Adrenal gland (tissue), 5 donors: ENCODE measurements around the gene COMT.

ENCODE experiments used
- POLR2A ChIP-seq, 2 donors: fragments of 450-650 bp; IDR thresholded peaks; one replicate each; pipeline ENCODE4 v1.6.1; 2017; ENCODE audit warnings: antibody characterized with exemption in 2 of 2, mild to moderate bottlenecking in 2 of 2, moderate library complexity in 1 of 2
- TF ChIP-seq, protein P1 (sequence below), 6 experiments: fragments of 450-650 bp in 4 of 6; fragments of 200-600 bp in 2 of 6; sonication (generic) in 1 of 6; IDR thresholded peaks; 1 replicate in 5 of 6; 2 replicates in 1 of 6; pipeline versions ENCODE4 v1.5.1 to v1.8.0; 2016 to 2021; ENCODE audit warnings: antibody characterized with exemption in 6 of 6, mild to moderate bottlenecking in 2 of 6, moderate library complexity in 1 of 6
- donor health status: DM: no; HTN: no; CAD: no.

DNA sequence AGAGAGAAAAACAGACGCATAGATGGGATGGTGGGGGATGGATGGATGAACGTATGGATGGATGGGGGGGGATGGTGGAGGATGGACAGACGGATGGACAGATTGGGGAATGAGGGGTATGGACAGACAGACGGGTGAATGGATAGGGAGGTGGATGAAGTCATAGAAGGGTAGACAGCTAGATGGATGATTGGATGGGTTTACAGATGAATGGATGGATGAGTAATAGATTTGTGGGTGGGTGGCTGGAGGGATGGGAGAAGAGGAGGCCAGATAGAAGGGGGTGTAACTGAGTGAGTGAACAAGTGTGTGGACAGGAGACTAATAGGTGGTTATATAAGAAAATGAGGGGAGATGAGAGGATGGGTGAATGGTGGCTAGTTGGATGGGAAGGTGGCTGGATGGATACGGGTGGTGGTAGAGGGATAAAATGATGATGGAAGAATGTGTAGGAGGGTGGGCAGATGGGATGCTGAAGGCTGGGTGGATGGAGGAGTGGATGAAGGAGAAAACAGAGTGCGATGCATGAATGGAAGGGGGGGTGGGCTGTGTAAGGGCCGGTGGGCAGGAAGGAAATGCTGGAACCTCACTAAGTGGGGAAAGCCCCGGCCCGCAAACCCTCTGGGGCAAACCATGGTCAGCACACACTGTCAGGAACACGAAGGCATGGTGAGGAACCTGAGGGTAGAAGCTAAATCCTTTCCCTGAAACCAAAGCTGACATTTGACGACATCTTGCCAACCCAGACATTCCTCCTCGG, 53.5 kb downstream of the COMT start:
- TF ChIP-seq, protein P1, sequence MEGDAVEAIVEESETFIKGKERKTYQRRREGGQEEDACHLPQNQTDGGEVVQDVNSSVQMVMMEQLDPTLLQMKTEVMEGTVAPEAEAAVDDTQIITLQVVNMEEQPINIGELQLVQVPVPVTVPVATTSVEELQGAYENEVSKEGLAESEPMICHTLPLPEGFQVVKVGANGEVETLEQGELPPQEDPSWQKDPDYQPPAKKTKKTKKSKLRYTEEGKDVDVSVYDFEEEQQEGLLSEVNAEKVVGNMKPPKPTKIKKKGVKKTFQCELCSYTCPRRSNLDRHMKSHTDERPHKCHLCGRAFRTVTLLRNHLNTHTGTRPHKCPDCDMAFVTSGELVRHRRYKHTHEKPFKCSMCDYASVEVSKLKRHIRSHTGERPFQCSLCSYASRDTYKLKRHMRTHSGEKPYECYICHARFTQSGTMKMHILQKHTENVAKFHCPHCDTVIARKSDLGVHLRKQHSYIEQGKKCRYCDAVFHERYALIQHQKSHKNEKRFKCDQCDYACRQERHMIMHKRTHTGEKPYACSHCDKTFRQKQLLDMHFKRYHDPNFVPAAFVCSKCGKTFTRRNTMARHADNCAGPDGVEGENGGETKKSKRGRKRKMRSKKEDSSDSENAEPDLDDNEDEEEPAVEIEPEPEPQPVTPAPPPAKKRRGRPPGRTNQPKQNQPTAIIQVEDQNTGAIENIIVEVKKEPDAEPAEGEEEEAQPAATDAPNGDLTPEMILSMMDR (IDR thresholded peaks at IDR 0.05) = no peak
- no peak for TF ChIP-seq POLR2A (IDR thresholded peaks at IDR 0.05)
